HL-60 (cell line): ENCODE results near the gene FSTL4.

Experiments used
- DNase-seq, 2 experiments: peaks; one replicate each; pipeline ENCODE4 v3.0.0-alpha.2; 2010 to 2020; ENCODE audit warnings: low read depth in 1 of 2, low spot score in 1 of 2
- H3K27ac ChIP-seq: fragments of 250-450 bp; sonication (Bioruptor Pico); replicated peaks from 2 replicates; pipeline ENCODE4 v1.5.1; 2020; ENCODE audit warnings: mild to moderate bottlenecking, moderate library complexity
- H3K27me3 ChIP-seq: fragments of 250-450 bp; sonication (Bioruptor Pico); 2 replicates; pipeline ENCODE4 v1.5.1; 2021; ENCODE audit warnings: mild to moderate bottlenecking, moderate library complexity; ENCODE audit not compliant: insufficient read depth, poor library complexity, severe bottlenecking
- H3K4me3 ChIP-seq: replicated peaks from 2 replicates; pipeline ENCODE4 v1.5.1; 2011; ENCODE audit warnings: mild to moderate bottlenecking, control low read depth, low read length; ENCODE audit not compliant: insufficient read depth
- GABPA ChIP-seq: IDR thresholded peaks from 2 replicates; pipeline ENCODE4 v1.6.1; 2012; ENCODE audit warnings: low read depth
- POLR2AphosphoS5 ChIP-seq: IDR thresholded peaks from 2 replicates; pipeline ENCODE4 v1.6.1; 2012; ENCODE audit warnings: low read depth
- REST ChIP-seq: IDR thresholded peaks from 2 replicates; pipeline ENCODE4 v1.6.1; 2012; ENCODE audit warnings: low read depth; ENCODE audit not compliant: insufficient replicate concordance
- SPI1 ChIP-seq: IDR thresholded peaks from 2 replicates; pipeline ENCODE4 v1.6.1; 2012; ENCODE audit warnings: low read depth, mild to moderate bottlenecking, borderline replicate concordance
- TF ChIP-seq, protein P1 (sequence below): IDR thresholded peaks from one replicate; pipeline ENCODE4 v1.5.1; 2011; ENCODE audit warnings: low read length, control low read depth, inconsistent platforms; ENCODE audit not compliant: insufficient read depth

Gene FSTL4

GRCh38 chr5:133606835-133607234, 5.5 kb downstream of the FSTL4 start:
- Histone ChIP-seq H3K27ac (no peak overlapping the region), H3K27me3 (peaks cover 4% of the 10 kb centered on the region), H3K4me3 (no peak overlapping the region)
- TF ChIP-seq POLR2AphosphoS5 (no peak), SPI1 (no peak), GABPA (no peak), REST (no peak)
- TF ChIP-seq, protein P1, sequence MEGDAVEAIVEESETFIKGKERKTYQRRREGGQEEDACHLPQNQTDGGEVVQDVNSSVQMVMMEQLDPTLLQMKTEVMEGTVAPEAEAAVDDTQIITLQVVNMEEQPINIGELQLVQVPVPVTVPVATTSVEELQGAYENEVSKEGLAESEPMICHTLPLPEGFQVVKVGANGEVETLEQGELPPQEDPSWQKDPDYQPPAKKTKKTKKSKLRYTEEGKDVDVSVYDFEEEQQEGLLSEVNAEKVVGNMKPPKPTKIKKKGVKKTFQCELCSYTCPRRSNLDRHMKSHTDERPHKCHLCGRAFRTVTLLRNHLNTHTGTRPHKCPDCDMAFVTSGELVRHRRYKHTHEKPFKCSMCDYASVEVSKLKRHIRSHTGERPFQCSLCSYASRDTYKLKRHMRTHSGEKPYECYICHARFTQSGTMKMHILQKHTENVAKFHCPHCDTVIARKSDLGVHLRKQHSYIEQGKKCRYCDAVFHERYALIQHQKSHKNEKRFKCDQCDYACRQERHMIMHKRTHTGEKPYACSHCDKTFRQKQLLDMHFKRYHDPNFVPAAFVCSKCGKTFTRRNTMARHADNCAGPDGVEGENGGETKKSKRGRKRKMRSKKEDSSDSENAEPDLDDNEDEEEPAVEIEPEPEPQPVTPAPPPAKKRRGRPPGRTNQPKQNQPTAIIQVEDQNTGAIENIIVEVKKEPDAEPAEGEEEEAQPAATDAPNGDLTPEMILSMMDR, result no peak
- DNase-seq, result no peak

DNA sequence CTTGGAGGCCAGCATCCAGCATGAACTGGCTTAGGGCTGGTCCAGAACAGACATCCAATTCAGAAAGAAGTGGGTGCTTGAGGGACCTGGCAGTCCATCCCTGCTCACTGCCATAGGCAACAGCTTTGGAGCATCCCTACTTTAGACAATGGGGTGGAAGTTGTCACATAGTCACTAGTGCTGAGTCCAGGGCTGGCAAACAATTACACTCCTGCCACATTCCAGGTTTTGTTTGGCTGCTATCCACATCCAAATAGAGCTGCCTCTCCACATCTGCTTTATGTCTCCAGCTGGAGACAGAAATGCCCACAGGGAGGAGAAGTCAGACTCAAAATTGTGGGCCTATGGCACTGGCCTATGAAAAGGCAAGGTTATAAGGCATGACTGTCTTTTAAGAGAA, 7.0 kb downstream of the FSTL4 start:
- Histone ChIP-seq H3K27me3 (no peaks in the 10 kb centered on the region), H3K27ac (no peak overlapping the region), H3K4me3 (no peak overlapping the region)
- no peak for DNase-seq
- TF ChIP-seq REST (no peak), GABPA (no peak)
- TF ChIP-seq, protein P1, result no peak

- DNase-seq, result no peak
- TF ChIP-seq REST (no peak), POLR2AphosphoS5 (no peak), GABPA (no peak)
- Histone ChIP-seq H3K27ac (no peak overlapping the region), H3K27me3 (no peaks in the 10 kb centered on the region), H3K4me3 (no peak overlapping the region)
Observed at GRCh38 chr5:133603711-133604110, 8.6 kb downstream of the FSTL4 start.

- DNase-seq, result no peak
- H3K27ac ChIP-seq, result no peak overlapping the region
- no peaks in the 10 kb centered on the region for H3K27me3 ChIP-seq
- H3K4me3 ChIP-seq, result no peak overlapping the region
- TF ChIP-seq GABPA, result no peak
- no peak for TF ChIP-seq REST
- TF ChIP-seq, protein P1, result no peak
- no peak for TF ChIP-seq SPI1
- no peak for TF ChIP-seq POLR2AphosphoS5
Observed at GRCh38 chr5:133602835-133603380, 9.4 kb downstream of the FSTL4 start.
